ENCODE results near the gene GSK3B.

The GSK3B gene

DNA sequence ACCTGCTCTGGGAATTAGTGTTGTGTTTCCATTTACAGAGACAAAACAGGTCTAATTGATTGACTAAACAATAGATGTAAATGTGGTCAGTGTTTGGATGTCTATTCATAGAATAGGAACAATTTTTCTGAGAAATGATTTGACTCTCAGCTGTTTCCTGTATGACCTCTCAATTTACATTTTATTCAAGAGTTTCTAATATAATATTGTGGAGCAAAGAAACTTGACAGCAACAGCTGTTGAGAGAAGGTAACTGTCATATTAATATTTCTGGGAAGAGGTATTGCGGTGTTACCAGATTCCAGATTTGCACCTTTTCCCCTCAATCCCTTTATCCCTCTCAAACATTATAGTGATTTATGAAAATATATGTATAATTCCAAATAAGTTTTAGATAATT is 316.1 kb downstream of the GSK3B start:
- TF ChIP-seq RARB (CRISPR knock-in tag; IDR thresholded peaks at IDR 0.05) = no peak
- no peak for ATAC-seq

DNA sequence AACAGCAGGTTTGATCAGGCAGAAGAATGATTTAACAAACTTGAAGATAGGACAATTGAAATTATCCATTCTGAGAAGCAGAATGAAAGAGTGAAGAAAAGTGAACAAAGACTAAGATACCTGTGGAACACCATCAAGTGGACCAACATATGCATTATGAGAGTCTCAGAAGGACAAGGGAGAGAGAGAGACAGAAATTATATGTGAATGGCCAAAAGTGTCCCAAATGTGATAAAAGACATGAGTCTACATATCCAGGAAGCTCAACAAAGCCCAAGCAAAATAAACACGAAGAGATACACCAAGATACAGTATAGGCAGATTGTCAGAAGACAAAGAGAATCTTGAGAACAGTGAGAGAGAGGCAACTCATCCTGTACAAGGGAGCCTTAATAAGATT is 317.9 kb downstream of the GSK3B start:
- no peak for ATAC-seq
- no peak for TF ChIP-seq ZNF8 (CRISPR knock-in tag; IDR thresholded peaks at IDR 0.05)
- no peak for TF ChIP-seq TCF4 (CRISPR knock-in tag; IDR thresholded peaks at IDR 0.05; ENCODE audit: borderline replicate concordance)
- no peak for TF ChIP-seq ZNF70 (CRISPR knock-in tag; IDR thresholded peaks at IDR 0.05)
- TF ChIP-seq PATZ1 (CRISPR knock-in tag; IDR thresholded peaks at IDR 0.05; ENCODE audit: borderline replicate concordance) = no peak
- TF ChIP-seq OSR1 (CRISPR knock-in tag; IDR thresholded peaks at IDR 0.05) = no peak
- no peak for TF ChIP-seq BACH2 (CRISPR knock-in tag; IDR thresholded peaks at IDR 0.05; ENCODE audit: borderline replicate concordance)
- no peak for TF ChIP-seq ZC3H10 (CRISPR knock-in tag; IDR thresholded peaks at IDR 0.05)
- TF ChIP-seq, protein P1, sequence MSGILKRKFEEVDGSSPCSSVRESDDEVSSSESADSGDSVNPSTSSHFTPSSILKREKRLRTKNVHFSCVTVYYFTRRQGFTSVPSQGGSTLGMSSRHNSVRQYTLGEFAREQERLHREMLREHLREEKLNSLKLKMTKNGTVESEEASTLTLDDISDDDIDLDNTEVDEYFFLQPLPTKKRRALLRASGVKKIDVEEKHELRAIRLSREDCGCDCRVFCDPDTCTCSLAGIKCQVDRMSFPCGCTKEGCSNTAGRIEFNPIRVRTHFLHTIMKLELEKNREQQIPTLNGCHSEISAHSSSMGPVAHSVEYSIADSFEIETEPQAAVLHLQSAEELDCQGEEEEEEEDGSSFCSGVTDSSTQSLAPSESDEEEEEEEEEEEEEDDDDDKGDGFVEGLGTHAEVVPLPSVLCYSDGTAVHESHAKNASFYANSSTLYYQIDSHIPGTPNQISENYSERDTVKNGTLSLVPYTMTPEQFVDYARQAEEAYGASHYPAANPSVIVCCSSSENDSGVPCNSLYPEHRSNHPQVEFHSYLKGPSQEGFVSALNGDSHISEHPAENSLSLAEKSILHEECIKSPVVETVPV (CRISPR knock-in tag; IDR thresholded peaks at IDR 0.05) = no peak
- no peak for TF ChIP-seq ARNTL (CRISPR knock-in tag; IDR thresholded peaks at IDR 0.05; ENCODE audit: borderline replicate concordance, low read depth)
- TF ChIP-seq ZNF565 (CRISPR knock-in tag; conservative IDR thresholded peaks at IDR 0.05; ENCODE audit: low read depth) = no peak
- TF ChIP-seq ZFP3 (CRISPR knock-in tag; IDR thresholded peaks at IDR 0.05) = no peak
- no peak for TF ChIP-seq GLIS3 (CRISPR knock-in tag; IDR thresholded peaks at IDR 0.05)
- TF ChIP-seq, protein P2, sequence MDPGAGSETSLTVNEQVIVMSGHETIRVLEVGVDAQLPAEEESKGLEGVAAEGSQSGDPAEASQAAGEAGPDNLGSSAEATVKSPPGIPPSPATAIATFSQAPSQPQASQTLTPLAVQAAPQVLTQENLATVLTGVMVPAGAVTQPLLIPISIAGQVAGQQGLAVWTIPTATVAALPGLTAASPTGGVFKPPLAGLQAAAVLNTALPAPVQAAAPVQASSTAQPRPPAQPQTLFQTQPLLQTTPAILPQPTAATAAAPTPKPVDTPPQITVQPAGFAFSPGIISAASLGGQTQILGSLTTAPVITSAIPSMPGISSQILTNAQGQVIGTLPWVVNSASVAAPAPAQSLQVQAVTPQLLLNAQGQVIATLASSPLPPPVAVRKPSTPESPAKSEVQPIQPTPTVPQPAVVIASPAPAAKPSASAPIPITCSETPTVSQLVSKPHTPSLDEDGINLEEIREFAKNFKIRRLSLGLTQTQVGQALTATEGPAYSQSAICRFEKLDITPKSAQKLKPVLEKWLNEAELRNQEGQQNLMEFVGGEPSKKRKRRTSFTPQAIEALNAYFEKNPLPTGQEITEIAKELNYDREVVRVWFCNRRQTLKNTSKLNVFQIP (CRISPR knock-in tag; IDR thresholded peaks at IDR 0.05; ENCODE audit: borderline replicate concordance, low read depth) = no peak
- TF ChIP-seq PPARA (CRISPR knock-in tag; IDR thresholded peaks at IDR 0.05; ENCODE audit: borderline replicate concordance) = no peak
- TF ChIP-seq TOX (CRISPR knock-in tag; IDR thresholded peaks at IDR 0.05; ENCODE audit: borderline replicate concordance) = no peak
- no peak for TF ChIP-seq SNAI2 (CRISPR knock-in tag; IDR thresholded peaks at IDR 0.05)
- TF ChIP-seq, protein P3, sequence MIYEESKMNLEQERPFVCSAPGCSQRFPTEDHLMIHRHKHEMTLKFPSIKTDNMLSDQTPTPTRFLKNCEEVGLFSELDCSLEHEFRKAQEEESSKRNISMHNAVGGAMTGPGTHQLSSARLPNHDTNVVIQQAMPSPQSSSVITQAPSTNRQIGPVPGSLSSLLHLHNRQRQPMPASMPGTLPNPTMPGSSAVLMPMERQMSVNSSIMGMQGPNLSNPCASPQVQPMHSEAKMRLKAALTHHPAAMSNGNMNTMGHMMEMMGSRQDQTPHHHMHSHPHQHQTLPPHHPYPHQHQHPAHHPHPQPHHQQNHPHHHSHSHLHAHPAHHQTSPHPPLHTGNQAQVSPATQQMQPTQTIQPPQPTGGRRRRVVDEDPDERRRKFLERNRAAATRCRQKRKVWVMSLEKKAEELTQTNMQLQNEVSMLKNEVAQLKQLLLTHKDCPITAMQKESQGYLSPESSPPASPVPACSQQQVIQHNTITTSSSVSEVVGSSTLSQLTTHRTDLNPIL (CRISPR knock-in tag; IDR thresholded peaks at IDR 0.05; ENCODE audit: low read depth) = no peak
- TF ChIP-seq ZFP30 (CRISPR knock-in tag; IDR thresholded peaks at IDR 0.05) = no peak
- TF ChIP-seq CSDC2 (CRISPR knock-in tag; IDR thresholded peaks at IDR 0.05) = no peak
- TF ChIP-seq ISL1 (CRISPR knock-in tag; IDR thresholded peaks at IDR 0.05) = no peak

DNA sequence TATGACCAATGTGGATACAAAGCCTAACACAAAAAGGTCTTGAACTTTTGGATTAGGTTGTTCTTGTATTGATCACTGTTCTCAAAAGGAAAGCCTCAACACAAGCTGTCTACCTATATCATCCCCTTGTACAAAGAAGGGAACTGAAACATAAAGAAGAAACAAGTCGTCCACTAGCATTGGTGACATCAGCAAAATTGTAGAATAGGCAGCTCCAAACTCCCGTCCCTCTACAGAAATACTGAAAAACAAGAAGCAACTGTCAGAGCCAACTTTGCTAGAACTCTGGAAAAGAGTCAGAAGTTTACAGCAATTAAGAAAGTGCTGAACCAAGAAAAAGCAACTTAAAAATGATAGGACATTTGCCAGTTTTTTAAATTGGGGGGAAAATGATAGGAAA is 319.8 kb downstream of the GSK3B start:
- no peak for ATAC-seq
- TF ChIP-seq BACH2 (CRISPR knock-in tag; IDR thresholded peaks at IDR 0.05; ENCODE audit: borderline replicate concordance) (no peak), SNAI2 (CRISPR knock-in tag; IDR thresholded peaks at IDR 0.05) (no peak), ZNF8 (CRISPR knock-in tag; IDR thresholded peaks at IDR 0.05) (no peak), CSDC2 (CRISPR knock-in tag; IDR thresholded peaks at IDR 0.05) (no peak), RARB (CRISPR knock-in tag; IDR thresholded peaks at IDR 0.05) (no peak), PATZ1 (CRISPR knock-in tag; IDR thresholded peaks at IDR 0.05; ENCODE audit: borderline replicate concordance) (no peak), ZFP30 (CRISPR knock-in tag; IDR thresholded peaks at IDR 0.05) (no peak), ZFP3 (CRISPR knock-in tag; IDR thresholded peaks at IDR 0.05) (no peak)
- TF ChIP-seq, protein P1 (CRISPR knock-in tag; IDR thresholded peaks at IDR 0.05) = no peak
- TF ChIP-seq, protein P4, sequence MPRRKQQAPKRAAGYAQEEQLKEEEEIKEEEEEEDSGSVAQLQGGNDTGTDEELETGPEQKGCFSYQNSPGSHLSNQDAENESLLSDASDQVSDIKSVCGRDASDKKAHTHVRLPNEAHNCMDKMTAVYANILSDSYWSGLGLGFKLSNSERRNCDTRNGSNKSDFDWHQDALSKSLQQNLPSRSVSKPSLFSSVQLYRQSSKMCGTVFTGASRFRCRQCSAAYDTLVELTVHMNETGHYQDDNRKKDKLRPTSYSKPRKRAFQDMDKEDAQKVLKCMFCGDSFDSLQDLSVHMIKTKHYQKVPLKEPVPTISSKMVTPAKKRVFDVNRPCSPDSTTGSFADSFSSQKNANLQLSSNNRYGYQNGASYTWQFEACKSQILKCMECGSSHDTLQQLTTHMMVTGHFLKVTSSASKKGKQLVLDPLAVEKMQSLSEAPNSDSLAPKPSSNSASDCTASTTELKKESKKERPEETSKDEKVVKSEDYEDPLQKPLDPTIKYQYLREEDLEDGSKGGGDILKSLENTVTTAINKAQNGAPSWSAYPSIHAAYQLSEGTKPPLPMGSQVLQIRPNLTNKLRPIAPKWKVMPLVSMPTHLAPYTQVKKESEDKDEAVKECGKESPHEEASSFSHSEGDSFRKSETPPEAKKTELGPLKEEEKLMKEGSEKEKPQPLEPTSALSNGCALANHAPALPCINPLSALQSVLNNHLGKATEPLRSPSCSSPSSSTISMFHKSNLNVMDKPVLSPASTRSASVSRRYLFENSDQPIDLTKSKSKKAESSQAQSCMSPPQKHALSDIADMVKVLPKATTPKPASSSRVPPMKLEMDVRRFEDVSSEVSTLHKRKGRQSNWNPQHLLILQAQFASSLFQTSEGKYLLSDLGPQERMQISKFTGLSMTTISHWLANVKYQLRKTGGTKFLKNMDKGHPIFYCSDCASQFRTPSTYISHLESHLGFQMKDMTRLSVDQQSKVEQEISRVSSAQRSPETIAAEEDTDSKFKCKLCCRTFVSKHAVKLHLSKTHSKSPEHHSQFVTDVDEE (CRISPR knock-in tag; IDR thresholded peaks at IDR 0.05) = no peak
